Measurements from ENCODE around the gene COLGALT1. TPM values are rescaled to one million over a fixed set of nuclear protein-coding genes. Genes with fewer than 3 reads are reported as not detected.
"Not testable (repeated sequence)": the region's sequence is repeated elsewhere in the genome, so short reads cannot be mapped to it uniquely, and the experiment has no call there.

COLGALT1 gene
- 100 to 1,000 TPM; 121 to 148 (median 139) TPM for total RNA-seq

- peak within 1 kb of the TSS; percentile 82 for H3K4me3 Mint-ChIP-seq
Measured at GRCh38 chr19:17555480-17555928, at the start of gene COLGALT1. TSS of gene COLGALT1 (plus strand) at chr19:17555649. CDS start at chr19:17555714, 65 bp downstream.

GRCh38 chr19:17506745-17507144 is 48.7 kb upstream of the COLGALT1 start:
- H3K9me3 Mint-ChIP-seq: no peaks in the 10 kb centered on the region
- ATAC-seq: no peak

More at GRCh38 chr19:17555480-17555928, at the start of gene COLGALT1:
- DNase-seq (peak; percentile 99), ATAC-seq (peak; percentile 97 to 98)
- Mint-ChIP-seq H3K4me1 (ENCODE audit: low read depth) (peaks cover 12% of the 10 kb centered on the region), H3K9me3 (no peaks in the 10 kb centered on the region), H3K27me3 (ENCODE audit: low read depth) (no peaks in the 10 kb centered on the region), H3K36me3 (ENCODE audit: insufficient read depth) (peaks cover 9% of the 10 kb centered on the region)

GRCh38 chr19:17508558-17508933 is 46.9 kb upstream of the COLGALT1 start:
- DNase-seq; H3K36me3 Mint-ChIP-seq (ENCODE audit: insufficient read depth); H3K27me3 Mint-ChIP-seq (ENCODE audit: low read depth); H3K9me3 Mint-ChIP-seq; ATAC-seq; H3K4me3 Mint-ChIP-seq: not testable (repeated sequence)
- H3K4me1 Mint-ChIP-seq (ENCODE audit: low read depth): peaks cover 30% of the 10 kb centered on the region

More at GRCh38 chr19:17506745-17507144, 48.7 kb upstream of the COLGALT1 start:
- Mint-ChIP-seq H3K4me1 (ENCODE audit: low read depth) (peaks cover 21% of the 10 kb centered on the region), H3K27me3 (ENCODE audit: low read depth) (no peaks in the 10 kb centered on the region), H3K4me3 (no peak overlapping the region), H3K36me3 (ENCODE audit: insufficient read depth) (peaks cover 7% of the 10 kb centered on the region)
- DNase-seq: no peak

- DNase-seq (no peak), ATAC-seq (no peak)
- Mint-ChIP-seq H3K9me3 (no peaks in the 10 kb centered on the region), H3K36me3 (ENCODE audit: insufficient read depth) (peaks cover 7% of the 10 kb centered on the region), H3K4me1 (ENCODE audit: low read depth) (peaks cover 30% of the 10 kb centered on the region), H3K4me3 (peak overlapping the region; percentile 91), H3K27me3 (ENCODE audit: low read depth) (no peaks in the 10 kb centered on the region)
Measured at GRCh38 chr19:17510220-17510993, 45.0 kb upstream of the COLGALT1 start.

GRCh38 chr19:17511724-17512573 is 43.5 kb upstream of the COLGALT1 start:
- H3K4me1 Mint-ChIP-seq (ENCODE audit: low read depth): peaks cover 30% of the 10 kb centered on the region
- no peaks in the 10 kb centered on the region for H3K27me3 Mint-ChIP-seq (ENCODE audit: low read depth)
- DNase-seq: peak; percentile 78
- H3K4me3 Mint-ChIP-seq: peak overlapping the region; percentile 91
- peak; percentile 72 to 73 for ATAC-seq
- H3K9me3 Mint-ChIP-seq: no peaks in the 10 kb centered on the region
- H3K36me3 Mint-ChIP-seq (ENCODE audit: insufficient read depth): peaks cover 10% of the 10 kb centered on the region

- Mint-ChIP-seq H3K27me3 (ENCODE audit: low read depth) (no peaks in the 10 kb centered on the region), H3K36me3 (ENCODE audit: insufficient read depth) (peaks cover 15% of the 10 kb centered on the region), H3K4me3 (peak overlapping the region; percentile 91), H3K9me3 (no peaks in the 10 kb centered on the region), H3K4me1 (ENCODE audit: low read depth) (peaks cover 29% of the 10 kb centered on the region)
- ATAC-seq (no peak), DNase-seq (no peak)
Measured at GRCh38 chr19:17512574-17512939, 42.9 kb upstream of the COLGALT1 start.

GRCh38 chr19:17515408-17516149 is 39.9 kb upstream of the COLGALT1 start:
- Mint-ChIP-seq H3K4me1 (ENCODE audit: low read depth) (peaks cover 11% of the 10 kb centered on the region), H3K27me3 (ENCODE audit: low read depth) (no peaks in the 10 kb centered on the region), H3K36me3 (ENCODE audit: insufficient read depth) (peaks cover 14% of the 10 kb centered on the region), H3K9me3 (no peaks in the 10 kb centered on the region), H3K4me3 (no peak overlapping the region)
- DNase-seq (no peak), ATAC-seq (no peak)

- ATAC-seq (no peak), DNase-seq (no peak)
- H3K27me3 Mint-ChIP-seq (ENCODE audit: low read depth): no peaks in the 10 kb centered on the region
- peaks cover 6% of the 10 kb centered on the region for H3K4me1 Mint-ChIP-seq (ENCODE audit: low read depth)
- peaks cover 14% of the 10 kb centered on the region for H3K36me3 Mint-ChIP-seq (ENCODE audit: insufficient read depth)
- no peak overlapping the region for H3K4me3 Mint-ChIP-seq
- H3K9me3 Mint-ChIP-seq: no peaks in the 10 kb centered on the region
Measured at GRCh38 chr19:17517898-17518297, 37.6 kb upstream of the COLGALT1 start.

- not testable (repeated sequence) for H3K4me3 Mint-ChIP-seq; H3K27me3 Mint-ChIP-seq (ENCODE audit: low read depth); H3K9me3 Mint-ChIP-seq; DNase-seq; ATAC-seq
- peaks cover 12% of the 10 kb centered on the region for H3K4me1 Mint-ChIP-seq (ENCODE audit: low read depth)
- peaks cover 14% of the 10 kb centered on the region for H3K36me3 Mint-ChIP-seq (ENCODE audit: insufficient read depth)
Measured at GRCh38 chr19:17518654-17519053, 36.8 kb upstream of the COLGALT1 start.

- Mint-ChIP-seq H3K36me3 (ENCODE audit: insufficient read depth) (peaks cover 14% of the 10 kb centered on the region), H3K9me3 (no peaks in the 10 kb centered on the region), H3K4me1 (ENCODE audit: low read depth) (peaks cover 22% of the 10 kb centered on the region), H3K27me3 (ENCODE audit: low read depth) (no peaks in the 10 kb centered on the region), H3K4me3 (no peak overlapping the region)
- ATAC-seq (no peak), DNase-seq (no peak)
Measured at GRCh38 chr19:17519967-17520366, 35.5 kb upstream of the COLGALT1 start.

GRCh38 chr19:17520865-17521264 is 34.6 kb upstream of the COLGALT1 start:
- Mint-ChIP-seq H3K36me3 (ENCODE audit: insufficient read depth) (peaks cover 13% of the 10 kb centered on the region), H3K27me3 (ENCODE audit: low read depth) (no peaks in the 10 kb centered on the region)

GRCh38 chr19:17522988-17523872 is 32.2 kb upstream of the COLGALT1 start:
- H3K4me3 Mint-ChIP-seq: peak overlapping the region; percentile 29
- H3K9me3 Mint-ChIP-seq: no peaks in the 10 kb centered on the region
- DNase-seq (peak; percentile 18), ATAC-seq (peak; percentile 70 to 79)
- H3K36me3 Mint-ChIP-seq (ENCODE audit: insufficient read depth): no peaks in the 10 kb centered on the region
- peaks cover 23% of the 10 kb centered on the region for H3K4me1 Mint-ChIP-seq (ENCODE audit: low read depth)
- no peaks in the 10 kb centered on the region for H3K27me3 Mint-ChIP-seq (ENCODE audit: low read depth)

More at GRCh38 chr19:17520865-17521264, 34.6 kb upstream of the COLGALT1 start:
- H3K4me3 Mint-ChIP-seq: no peak overlapping the region
- peaks cover 23% of the 10 kb centered on the region for H3K4me1 Mint-ChIP-seq (ENCODE audit: low read depth)
- H3K9me3 Mint-ChIP-seq: no peaks in the 10 kb centered on the region
- ATAC-seq: no peak
- no peak for DNase-seq

GRCh38 chr19:17524651-17525050 is 30.8 kb upstream of the COLGALT1 start:
- DNase-seq: no peak
- Mint-ChIP-seq H3K36me3 (ENCODE audit: insufficient read depth) (no peaks in the 10 kb centered on the region), H3K4me1 (ENCODE audit: low read depth) (peaks cover 23% of the 10 kb centered on the region), H3K27me3 (ENCODE audit: low read depth) (no peaks in the 10 kb centered on the region), H3K9me3 (no peaks in the 10 kb centered on the region), H3K4me3 (no peak overlapping the region)
- no peak for ATAC-seq

Data from activated T-cell treated with anti-CD3 and anti-CD28 coated beads, Interleukin-2, amount 50 U/mL, for 4 hours (primary cell).